Keratinocyte (primary cell): ENCODE data around the gene FATE1.

ENCODE experiments used
- CTCF ChIP-seq, 3 experiments: IDR thresholded peaks in 1 of 3; conservative IDR thresholded peaks in 1 of 3; optimal IDR thresholded peaks in 1 of 3; 2 replicates in 2 of 3; 3 replicates in 1 of 3; pipeline versions ENCODE3 to v1.5.1; 2011; ENCODE audit warnings: low read length in 3 of 3, mild to moderate bottlenecking in 3 of 3, moderate library complexity in 2 of 3, control low read depth in 1 of 3, inconsistent platforms in 1 of 3; ENCODE audit not compliant: insufficient read depth in 2 of 3; ENCODE audit errors: extremely low read depth in 1 of 3
- EZH2 ChIP-seq: IDR thresholded peaks from one replicate; pipeline ENCODE4 v1.6.1; 2012; ENCODE audit warnings: inconsistent platforms, mild to moderate bottlenecking, low read length, moderate library complexity

GRCh38 chrX:151704041-151704663 lies 11.7 kb upstream of the FATE1 start:
- TF ChIP-seq EZH2 = no peak
- TF ChIP-seq CTCF (optimal IDR thresholded peaks at IDR 0.05 in 1 of 3, IDR thresholded peaks at IDR 0.05 in 1 of 3, conservative IDR thresholded peaks at IDR 0.05 in 1 of 3; ENCODE audit: extremely low read depth in 1 of 3, insufficient read depth in 2 of 3, low read length in 3 of 3) = no peak
